Trophoblast cell (in vitro differentiated cells and primary cell): Measurements from ENCODE around the gene RUBCNL.

Experiments
- DNase-seq, 2 donors: peaks; one replicate each; pipeline ENCODE4 v3.0.0-alpha.2; 2016
- H2AFZ ChIP-seq: 2 replicates; pipeline ENCODE4 v1.6.1; 2013; ENCODE audit warnings: low read length, moderate library complexity, mild to moderate bottlenecking; ENCODE audit not compliant: insufficient read depth, poor library complexity
- H2AK5ac ChIP-seq: 2 replicates; pipeline ENCODE4 v1.6.1; 2013; ENCODE audit warnings: mild to moderate bottlenecking, low read length
- H2BK120ac ChIP-seq: 2 replicates; pipeline ENCODE4 v1.6.1; 2013; ENCODE audit warnings: low read length, mild to moderate bottlenecking, moderate library complexity; ENCODE audit not compliant: insufficient read depth, poor library complexity
- H2BK12ac ChIP-seq: 2 replicates; pipeline ENCODE4 v1.6.1; 2013; ENCODE audit warnings: mild to moderate bottlenecking, low read length, moderate library complexity
- H2BK5ac ChIP-seq: 2 replicates; pipeline ENCODE4 v1.6.1; 2013; ENCODE audit warnings: low read length, low read depth, moderate library complexity, mild to moderate bottlenecking; ENCODE audit not compliant: poor library complexity
- H3K14ac ChIP-seq: 2 replicates; pipeline ENCODE4 v1.6.1; 2013; ENCODE audit warnings: mild to moderate bottlenecking, low read length
- H3K18ac ChIP-seq: 2 replicates; pipeline ENCODE4 v1.6.1; 2013; ENCODE audit warnings: mild to moderate bottlenecking, low read length
- H3K23ac ChIP-seq: 2 replicates; pipeline ENCODE4 v1.6.1; 2013; ENCODE audit warnings: low read length
- H3K27ac ChIP-seq: 2 replicates; pipeline ENCODE4 v1.5.1; 2013; ENCODE audit warnings: low read depth, mild to moderate bottlenecking, inconsistent platforms, low read length, moderate library complexity
- H3K27me3 ChIP-seq: 2 replicates; pipeline ENCODE4 v1.6.1; 2013; ENCODE audit warnings: inconsistent platforms, mild to moderate bottlenecking, low read length, moderate library complexity; ENCODE audit not compliant: insufficient read depth
- H3K36me3 ChIP-seq, 2 experiments: 1 replicate in 1 of 2; 2 replicates in 1 of 2; pipeline ENCODE4 v1.6.1; 2013; ENCODE audit warnings: low read length in 2 of 2, mild to moderate bottlenecking in 2 of 2, moderate library complexity in 1 of 2; ENCODE audit not compliant: insufficient read depth in 2 of 2, control insufficient read depth in 1 of 2
- H3K4ac ChIP-seq: 2 replicates; pipeline ENCODE4 v1.6.1; 2013; ENCODE audit warnings: low read depth, mild to moderate bottlenecking, low read length, moderate library complexity
- H3K4me1 ChIP-seq, 2 experiments: 1 replicate in 1 of 2; 2 replicates in 1 of 2; pipeline ENCODE4 v1.6.1; 2013; ENCODE audit warnings: low read length in 2 of 2, mild to moderate bottlenecking in 2 of 2, moderate library complexity in 1 of 2; ENCODE audit not compliant: insufficient read depth in 2 of 2, control insufficient read depth in 1 of 2
- H3K4me2 ChIP-seq: 2 replicates; pipeline ENCODE4 v1.6.1; 2013; ENCODE audit warnings: inconsistent platforms, mild to moderate bottlenecking, low read length, moderate library complexity
- H3K4me3 ChIP-seq: 2 replicates; pipeline ENCODE4 v1.5.1; 2013; ENCODE audit warnings: mild to moderate bottlenecking, low read depth, low read length, inconsistent platforms
- H3K79me1 ChIP-seq: one replicate; pipeline ENCODE4 v1.6.1; 2013; ENCODE audit warnings: low read length
- H3K79me2 ChIP-seq: 2 replicates; pipeline ENCODE4 v1.6.1; 2013; ENCODE audit warnings: low read length, mild to moderate bottlenecking; ENCODE audit not compliant: control insufficient read depth, insufficient read depth, poor library complexity
- H3K9ac ChIP-seq: 2 replicates; pipeline ENCODE4 v1.6.1; 2013; ENCODE audit warnings: mild to moderate bottlenecking, low read length
- H3K9me3 ChIP-seq: 2 replicates; pipeline ENCODE4 v1.6.1; 2013; ENCODE audit warnings: low read depth, mild to moderate bottlenecking, control low read depth, inconsistent platforms, low read length; ENCODE audit not compliant: insufficient read depth
- H4K12ac ChIP-seq: 2 replicates; pipeline ENCODE4 v1.6.1; 2013; ENCODE audit warnings: low read depth, mild to moderate bottlenecking, low read length, moderate library complexity
- H4K8ac ChIP-seq: 2 replicates; pipeline ENCODE4 v1.6.1; 2013; ENCODE audit warnings: low read depth, mild to moderate bottlenecking, low read length, moderate library complexity
- H4K91ac ChIP-seq: one replicate; pipeline ENCODE4 v1.6.1; 2013; ENCODE audit warnings: low read depth, mild to moderate bottlenecking, low read length, moderate library complexity
- WGBS: extraction: QIAGEN DNeasy Blood & Tissue Kit; methylation state at CpG from one replicate; pipeline ENCODE4 v1.1.7; 2013; ENCODE audit warnings: missing lambda C conversion rate; ENCODE audit not compliant: insufficient read length, insufficient coverage; ENCODE audit errors: extremely low coverage; 5-methylcytosine and 5-hydroxymethylcytosine counted together

RUBCNL gene

GRCh38 chr13:46403851-46404732 lies 17.0 kb upstream of the RUBCNL start:
- no peak overlapping the region for H2BK120ac ChIP-seq
- H3K4me1 ChIP-seq: peaks cover 0 to 4% of the 10 kb centered on the region in 2 experiments
- no peak overlapping the region for H3K18ac ChIP-seq
- no peak overlapping the region for H4K91ac ChIP-seq
- H2AFZ ChIP-seq: no peak overlapping the region
- no peak overlapping the region for H3K9ac ChIP-seq
- no peak overlapping the region for H3K23ac ChIP-seq
- H3K27ac ChIP-seq: no peak overlapping the region
- no peaks in the 10 kb centered on the region for H3K9me3 ChIP-seq
- no peak overlapping the region for H3K4ac ChIP-seq
- H3K4me2 ChIP-seq: no peak overlapping the region
- no peaks in the 10 kb centered on the region for H3K27me3 ChIP-seq
- no peaks in the 10 kb centered on the region for H3K79me1 ChIP-seq
- no peak overlapping the region for H2BK12ac ChIP-seq
- H2BK5ac ChIP-seq: no peak overlapping the region
- H3K36me3 ChIP-seq: no peaks in the 10 kb centered on the region
- H3K14ac ChIP-seq: no peak overlapping the region
- no peaks in the 10 kb centered on the region for H3K79me2 ChIP-seq
- no peak for DNase-seq
- no peak overlapping the region for H3K4me3 ChIP-seq
- no peak overlapping the region for H4K12ac ChIP-seq
- H4K8ac ChIP-seq: no peak overlapping the region
- H2AK5ac ChIP-seq: no peak overlapping the region
- no CpG with 5 or more reads among the region's 8 CpGs for WGBS

DNA sequence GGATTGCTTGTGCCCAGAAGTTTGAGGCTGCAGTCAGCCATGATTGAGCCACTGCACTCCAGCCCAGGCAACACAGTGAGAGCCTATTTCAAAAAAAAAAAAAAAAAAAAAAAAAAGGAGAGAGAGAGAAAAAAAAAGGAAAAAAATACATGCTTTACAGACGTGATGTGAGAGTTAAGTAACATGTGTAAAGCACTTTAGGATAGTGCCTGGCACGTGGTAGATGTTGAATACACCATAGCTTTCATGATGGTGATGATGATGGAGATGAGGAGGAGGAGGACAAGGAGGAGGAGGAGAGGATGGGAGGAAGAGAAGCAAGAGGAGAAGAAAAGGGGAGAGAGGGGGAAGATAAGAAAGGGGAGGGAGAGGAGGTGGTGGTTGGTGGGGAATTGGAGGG lies 15.1 kb upstream of the RUBCNL start:
- H3K27ac ChIP-seq: no peak overlapping the region
- no peak overlapping the region for H3K9ac ChIP-seq
- no peak overlapping the region for H3K4me3 ChIP-seq
- no peaks in the 10 kb centered on the region for H3K79me1 ChIP-seq
- WGBS: no CpG with 5 or more reads among the region's 2 CpGs
- H3K18ac ChIP-seq: no peak overlapping the region
- no peak for DNase-seq
- no peak overlapping the region for H2BK5ac ChIP-seq
- H2BK12ac ChIP-seq: no peak overlapping the region
- H3K4ac ChIP-seq: no peak overlapping the region
- H4K91ac ChIP-seq: no peak overlapping the region
- no peak overlapping the region for H3K14ac ChIP-seq
- no peak overlapping the region for H2AFZ ChIP-seq
- H3K23ac ChIP-seq: no peak overlapping the region
- peaks cover 0 to 4% of the 10 kb centered on the region in 2 experiments for H3K4me1 ChIP-seq
- no peak overlapping the region for H4K8ac ChIP-seq
- no peak overlapping the region for H2BK120ac ChIP-seq
- no peak overlapping the region for H2AK5ac ChIP-seq
- no peak overlapping the region for H3K4me2 ChIP-seq
- no peaks in the 10 kb centered on the region for H3K79me2 ChIP-seq
- H3K9me3 ChIP-seq: no peaks in the 10 kb centered on the region
- H3K36me3 ChIP-seq: no peaks in the 10 kb centered on the region
- no peak overlapping the region for H4K12ac ChIP-seq
- no peaks in the 10 kb centered on the region for H3K27me3 ChIP-seq

- Histone ChIP-seq H3K4me3 (no peak overlapping the region), H4K8ac (no peak overlapping the region), H3K27ac (no peak overlapping the region), H3K9me3 (no peaks in the 10 kb centered on the region), H2BK5ac (no peak overlapping the region), H2AK5ac (no peak overlapping the region), H3K23ac (no peak overlapping the region), H3K36me3 (no peaks in the 10 kb centered on the region), H3K9ac (no peak overlapping the region), H2AFZ (no peak overlapping the region), H2BK120ac (no peak overlapping the region), H3K4me1 (peaks cover 0 to 4% of the 10 kb centered on the region in 2 experiments), H4K91ac (no peak overlapping the region), H3K14ac (no peak overlapping the region), H3K27me3 (no peaks in the 10 kb centered on the region), H3K79me2 (no peaks in the 10 kb centered on the region), H3K4me2 (no peak overlapping the region), H3K79me1 (no peaks in the 10 kb centered on the region), H3K4ac (no peak overlapping the region), H3K18ac (no peak overlapping the region), H2BK12ac (no peak overlapping the region), H4K12ac (no peak overlapping the region)
- DNase-seq: no peak
- WGBS: no CpG with 5 or more reads among the region's 1 CpG
Observed at GRCh38 chr13:46401432-46401831, 14.4 kb upstream of the RUBCNL start.

DNA sequence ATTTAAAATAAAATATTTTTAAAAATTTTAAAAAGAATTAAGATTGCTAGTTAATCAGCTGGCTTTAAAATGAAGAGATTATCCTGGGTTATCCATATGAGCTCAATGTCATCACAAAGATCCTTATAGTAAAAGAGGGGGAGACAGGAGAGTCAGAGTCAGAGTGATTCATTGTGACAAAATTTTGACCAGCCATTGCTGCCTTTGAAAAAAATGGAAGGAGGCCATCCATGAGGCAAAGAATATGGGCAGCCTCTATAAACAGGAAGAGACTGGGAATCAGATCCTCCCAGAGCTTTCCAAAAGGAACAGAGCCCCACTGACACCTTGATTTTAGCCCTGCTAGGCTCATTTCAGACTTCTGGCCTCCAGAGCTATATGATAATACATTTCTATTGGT lies 9.3 kb upstream of the RUBCNL start:
- Histone ChIP-seq H4K8ac (no peak overlapping the region), H3K9ac (no peak overlapping the region), H3K27ac (no peak overlapping the region), H3K79me1 (no peaks in the 10 kb centered on the region), H4K91ac (no peak overlapping the region), H2BK120ac (no peak overlapping the region), H2AFZ (no peak overlapping the region), H3K27me3 (no peaks in the 10 kb centered on the region), H4K12ac (no peak overlapping the region), H3K14ac (no peak overlapping the region), H3K9me3 (no peaks in the 10 kb centered on the region), H3K4me3 (no peak overlapping the region), H3K4me1 (peaks cover 0 to 4% of the 10 kb centered on the region in 2 experiments), H2BK5ac (no peak overlapping the region), H2BK12ac (no peak overlapping the region), H3K36me3 (no peaks in the 10 kb centered on the region), H3K18ac (no peak overlapping the region), H2AK5ac (no peak overlapping the region), H3K79me2 (no peaks in the 10 kb centered on the region), H3K4me2 (no peak overlapping the region), H3K4ac (no peak overlapping the region), H3K23ac (no peak overlapping the region)
- no peak for DNase-seq
